Measurements from ENCODE around the gene MTUS2.

MTUS2 gene

DNA sequence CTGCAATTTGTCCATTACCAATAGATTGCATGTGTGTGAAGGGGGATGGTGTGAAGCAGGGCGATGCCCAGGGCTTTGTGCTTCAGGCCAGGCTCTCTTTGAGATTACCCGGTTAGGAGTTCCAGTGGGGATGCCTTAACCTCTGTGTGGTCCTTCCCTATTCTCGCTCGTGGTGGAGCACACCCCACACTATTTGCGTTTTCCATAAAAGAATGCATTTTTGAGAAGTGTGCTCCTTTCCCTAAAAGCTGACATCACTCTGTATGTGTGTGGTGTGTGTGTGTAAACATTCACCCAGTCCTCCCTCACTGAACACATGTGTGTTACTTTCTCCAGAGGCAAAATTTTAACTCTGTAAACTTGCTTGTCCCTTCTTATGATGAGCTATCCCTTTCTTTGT is 467.1 kb downstream of the MTUS2 start:
- 92% methylated on average over 4 of the region's 5 CpGs for WGBS (ENCODE audit: insufficient coverage)
- Histone ChIP-seq H3K4me1 (ENCODE audit: control extremely low read depth in 1 of 4, control insufficient read depth in 4 of 4, insufficient read depth in 4 of 4, low read length in 3 of 4) (no peaks in the 10 kb centered on the region), H3K27ac (ENCODE audit: insufficient read depth in 1 of 2, low read depth in 1 of 2, low read length in 2 of 2, poor library complexity in 1 of 2, severe bottlenecking in 2 of 2) (no peak overlapping the region), H3K4me3 (ENCODE audit: control insufficient read depth in 1 of 7, extremely low read depth in 1 of 7, insufficient read depth in 4 of 7, low read depth in 2 of 7, low read length in 6 of 7) (no peak overlapping the region), H3K9me3 (ENCODE audit: control extremely low read depth in 1 of 5, control insufficient read depth in 4 of 5, insufficient read depth in 2 of 5, low read depth in 1 of 5, low read length in 4 of 5) (no peaks in the 10 kb centered on the region), H3K27me3 (replicated peaks in 2 of 5; ENCODE audit: control insufficient read depth in 4 of 5, insufficient read depth in 5 of 5, low read length in 4 of 5) (peaks cover 0 to 4% (median 0%) of the 10 kb centered on the region in 5 experiments), H3K36me3 (ENCODE audit: control insufficient read depth in 4 of 4, insufficient read depth in 4 of 4, low read length in 3 of 4) (no peaks in the 10 kb centered on the region)
- DNase-seq: no peak
- ChIA-PET CTCF (no interaction called here), POLR2A (no interaction called here)

DNA sequence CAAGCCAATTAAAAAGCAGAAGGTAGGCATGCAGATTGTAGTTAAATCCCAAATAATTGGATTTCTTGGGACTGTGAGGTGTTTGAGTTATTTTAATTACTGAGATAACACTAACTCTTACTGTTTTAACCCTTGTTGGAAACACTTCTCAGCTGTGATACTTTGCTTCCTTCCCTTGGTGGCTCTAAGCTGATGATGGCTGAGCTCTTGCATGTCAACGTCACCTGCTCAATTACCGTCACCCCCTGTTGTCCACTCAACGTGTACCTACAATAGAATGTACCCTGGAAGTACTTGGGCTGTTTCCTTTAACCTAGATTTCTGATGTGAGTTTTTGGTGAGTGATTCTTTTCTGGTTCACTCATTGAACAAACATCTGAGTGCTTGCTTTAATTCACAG is 471.9 kb downstream of the MTUS2 start:
- H3K36me3 ChIP-seq (ENCODE audit: control insufficient read depth in 4 of 4, insufficient read depth in 4 of 4, low read length in 3 of 4): no peaks in the 10 kb centered on the region
- no peak overlapping the region for H3K4me3 ChIP-seq (ENCODE audit: control insufficient read depth in 1 of 7, extremely low read depth in 1 of 7, insufficient read depth in 4 of 7, low read depth in 2 of 7, low read length in 6 of 7)
- ChIA-PET POLR2A (no interaction called here), CTCF (no interaction called here)
- peaks cover 0 to 3% (median 0%) of the 10 kb centered on the region in 5 experiments for H3K9me3 ChIP-seq (ENCODE audit: control extremely low read depth in 1 of 5, control insufficient read depth in 4 of 5, insufficient read depth in 2 of 5, low read depth in 1 of 5, low read length in 4 of 5)
- WGBS (ENCODE audit: insufficient coverage): no CpG with 5 or more reads among the region's 3 CpGs
- DNase-seq: no peak
- no peaks in the 10 kb centered on the region for H3K4me1 ChIP-seq (ENCODE audit: control extremely low read depth in 1 of 4, control insufficient read depth in 4 of 4, insufficient read depth in 4 of 4, low read length in 3 of 4)
- peaks cover 0 to 1% (median 0%) of the 10 kb centered on the region in 5 experiments for H3K27me3 ChIP-seq (replicated peaks in 2 of 5; ENCODE audit: control insufficient read depth in 4 of 5, insufficient read depth in 5 of 5, low read length in 4 of 5)
- no peak overlapping the region for H3K27ac ChIP-seq (ENCODE audit: insufficient read depth in 1 of 2, low read depth in 1 of 2, low read length in 2 of 2, poor library complexity in 1 of 2, severe bottlenecking in 2 of 2)

DNA sequence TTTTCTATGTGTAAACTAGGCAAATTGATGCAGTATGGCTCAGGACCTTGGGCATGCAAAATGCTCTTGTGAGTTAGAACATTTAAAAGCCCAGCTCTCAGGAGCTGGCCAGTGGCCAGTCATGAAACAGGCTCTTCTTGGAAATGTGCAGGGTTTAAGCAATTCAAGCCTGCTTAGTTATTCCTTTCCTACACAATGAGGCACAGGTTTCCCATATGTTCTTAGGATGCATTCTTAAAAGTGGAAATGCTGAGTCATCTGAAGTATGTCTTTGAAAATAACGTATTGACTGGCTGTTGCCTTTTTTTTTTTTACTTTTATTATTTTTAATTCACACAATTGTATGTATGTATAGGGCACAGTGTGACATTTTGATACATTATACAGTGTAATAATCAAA is 474.7 kb downstream of the MTUS2 start:
- POLR2A ChIA-PET: no interaction called here
- H3K27ac ChIP-seq (ENCODE audit: insufficient read depth in 1 of 2, low read depth in 1 of 2, low read length in 2 of 2, poor library complexity in 1 of 2, severe bottlenecking in 2 of 2): no peak overlapping the region

DNA sequence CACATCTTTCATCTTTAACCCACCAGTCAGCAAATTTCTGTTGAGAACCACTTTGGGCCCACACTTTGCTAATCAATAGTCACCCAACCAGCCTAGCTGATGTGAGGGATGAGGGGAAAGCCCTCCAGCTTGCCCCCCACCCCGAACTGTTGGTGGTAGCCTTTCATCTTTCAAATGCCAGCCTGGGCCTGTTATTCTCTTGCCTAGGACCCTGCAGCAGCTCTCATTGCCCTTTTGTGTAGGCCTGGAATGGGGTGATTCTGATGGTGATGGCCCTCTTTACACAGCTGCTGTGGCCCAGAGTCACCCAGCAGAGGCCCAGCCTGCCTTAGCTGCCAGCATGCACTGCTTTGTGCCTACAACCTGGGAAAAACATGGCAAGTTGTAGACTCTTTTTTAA is 480.9 kb downstream of the MTUS2 start:
- H3K27me3 ChIP-seq (replicated peaks in 2 of 5; ENCODE audit: control insufficient read depth in 4 of 5, insufficient read depth in 5 of 5, low read length in 4 of 5): no peaks in the 10 kb centered on the region
- peaks cover 0 to 20% (median 6%) of the 10 kb centered on the region in 5 experiments for H3K9me3 ChIP-seq (ENCODE audit: control extremely low read depth in 1 of 5, control insufficient read depth in 4 of 5, insufficient read depth in 2 of 5, low read depth in 1 of 5, low read length in 4 of 5)
- POLR2A ChIA-PET: no interaction called here
- no peaks in the 10 kb centered on the region for H3K4me1 ChIP-seq (ENCODE audit: control extremely low read depth in 1 of 4, control insufficient read depth in 4 of 4, insufficient read depth in 4 of 4, low read length in 3 of 4)
- 57% methylated on average over 1 of the region's 1 CpG for WGBS (ENCODE audit: insufficient coverage)
- no peak for DNase-seq
- H3K36me3 ChIP-seq (ENCODE audit: control insufficient read depth in 4 of 4, insufficient read depth in 4 of 4, low read length in 3 of 4): no peaks in the 10 kb centered on the region
- H3K27ac ChIP-seq (ENCODE audit: insufficient read depth in 1 of 2, low read depth in 1 of 2, low read length in 2 of 2, poor library complexity in 1 of 2, severe bottlenecking in 2 of 2): no peak overlapping the region
- no peak overlapping the region for H3K4me3 ChIP-seq (ENCODE audit: control insufficient read depth in 1 of 7, extremely low read depth in 1 of 7, insufficient read depth in 4 of 7, low read depth in 2 of 7, low read length in 6 of 7)
- CTCF ChIA-PET: no interaction called here

More for the DNA sequence above, 474.7 kb downstream of the MTUS2 start:
- DNase-seq: no peak
- no peaks in the 10 kb centered on the region for H3K4me1 ChIP-seq (ENCODE audit: control extremely low read depth in 1 of 4, control insufficient read depth in 4 of 4, insufficient read depth in 4 of 4, low read length in 3 of 4)
- no peaks in the 10 kb centered on the region for H3K27me3 ChIP-seq (replicated peaks in 2 of 5; ENCODE audit: control insufficient read depth in 4 of 5, insufficient read depth in 5 of 5, low read length in 4 of 5)
- no peaks in the 10 kb centered on the region for H3K36me3 ChIP-seq (ENCODE audit: control insufficient read depth in 4 of 4, insufficient read depth in 4 of 4, low read length in 3 of 4)
- WGBS (ENCODE audit: insufficient coverage): no CpG with 5 or more reads among the region's 1 CpG
- H3K4me3 ChIP-seq (ENCODE audit: control insufficient read depth in 1 of 7, extremely low read depth in 1 of 7, insufficient read depth in 4 of 7, low read depth in 2 of 7, low read length in 6 of 7): no peak overlapping the region
- H3K9me3 ChIP-seq (ENCODE audit: control extremely low read depth in 1 of 5, control insufficient read depth in 4 of 5, insufficient read depth in 2 of 5, low read depth in 1 of 5, low read length in 4 of 5): peaks cover 0 to 3% (median 0%) of the 10 kb centered on the region in 5 experiments
- CTCF ChIA-PET: no interaction called here

DNA sequence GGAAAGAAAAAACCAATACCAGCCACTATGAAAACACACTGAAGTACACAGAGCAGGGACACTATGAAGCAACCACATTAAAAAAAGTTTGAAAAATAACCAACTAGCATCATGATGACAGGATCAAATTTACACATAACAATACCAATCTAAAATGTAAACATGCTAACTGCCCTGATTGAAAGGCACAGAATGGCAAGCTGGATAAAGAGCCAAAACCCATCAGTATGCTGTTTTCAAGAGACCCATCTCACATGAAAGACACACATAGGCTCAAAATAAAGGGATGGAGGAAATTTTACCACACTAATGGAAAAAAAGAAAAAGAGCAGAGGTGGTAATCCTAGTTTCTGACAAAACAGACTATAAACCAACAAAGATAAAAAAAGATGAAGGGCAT is 484.0 kb downstream of the MTUS2 start:
- no peaks in the 10 kb centered on the region for H3K27me3 ChIP-seq (replicated peaks in 2 of 5; ENCODE audit: control insufficient read depth in 4 of 5, insufficient read depth in 5 of 5, low read length in 4 of 5)
- peaks cover 0 to 30% (median 8%) of the 10 kb centered on the region in 5 experiments for H3K9me3 ChIP-seq (ENCODE audit: control extremely low read depth in 1 of 5, control insufficient read depth in 4 of 5, insufficient read depth in 2 of 5, low read depth in 1 of 5, low read length in 4 of 5)
- H3K36me3 ChIP-seq (ENCODE audit: control insufficient read depth in 4 of 4, insufficient read depth in 4 of 4, low read length in 3 of 4): no peaks in the 10 kb centered on the region
- DNase-seq: no peak
- H3K4me3 ChIP-seq (ENCODE audit: control insufficient read depth in 1 of 7, extremely low read depth in 1 of 7, insufficient read depth in 4 of 7, low read depth in 2 of 7, low read length in 6 of 7): no peak overlapping the region
- CTCF ChIA-PET: no interaction called here
- no peak overlapping the region for H3K27ac ChIP-seq (ENCODE audit: insufficient read depth in 1 of 2, low read depth in 1 of 2, low read length in 2 of 2, poor library complexity in 1 of 2, severe bottlenecking in 2 of 2)
- POLR2A ChIA-PET: interaction anchor here (0.7 kb wide), 1 partner anchor 452 kb away, joined by 3 read pairs; no protein-coding TSS in a partner anchor
- H3K4me1 ChIP-seq (ENCODE audit: control extremely low read depth in 1 of 4, control insufficient read depth in 4 of 4, insufficient read depth in 4 of 4, low read length in 3 of 4): no peaks in the 10 kb centered on the region

DNA sequence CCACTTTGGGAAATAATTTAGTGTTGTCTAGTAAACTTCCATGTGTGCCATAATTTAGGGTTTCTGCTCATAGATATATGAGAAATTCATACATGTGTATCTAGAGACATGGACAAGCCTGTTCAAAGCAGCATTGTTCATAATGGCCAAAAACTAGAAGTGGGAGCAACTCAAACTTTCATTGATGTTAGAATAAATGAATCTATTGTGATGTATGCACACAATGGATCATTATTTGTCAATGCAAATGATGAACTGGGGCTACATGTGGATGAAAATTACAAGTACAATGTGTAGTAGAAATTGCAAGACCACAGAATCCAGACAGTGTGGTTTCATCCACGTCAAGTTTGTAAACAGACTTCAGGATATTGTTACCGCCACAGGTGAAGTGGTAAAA is 490.7 kb downstream of the MTUS2 start:
- POLR2A ChIA-PET: no interaction called here
- Histone ChIP-seq H3K9me3 (ENCODE audit: control extremely low read depth in 1 of 5, control insufficient read depth in 4 of 5, insufficient read depth in 2 of 5, low read depth in 1 of 5, low read length in 4 of 5) (peaks cover 0 to 9% (median 2%) of the 10 kb centered on the region in 5 experiments), H3K27me3 (replicated peaks in 2 of 5; ENCODE audit: control insufficient read depth in 4 of 5, insufficient read depth in 5 of 5, low read length in 4 of 5) (peaks cover 0 to 2% (median 0%) of the 10 kb centered on the region in 5 experiments), H3K27ac (ENCODE audit: insufficient read depth in 1 of 2, low read depth in 1 of 2, low read length in 2 of 2, poor library complexity in 1 of 2, severe bottlenecking in 2 of 2) (no peak overlapping the region), H3K4me1 (ENCODE audit: control extremely low read depth in 1 of 4, control insufficient read depth in 4 of 4, insufficient read depth in 4 of 4, low read length in 3 of 4) (no peaks in the 10 kb centered on the region), H3K36me3 (ENCODE audit: control insufficient read depth in 4 of 4, insufficient read depth in 4 of 4, low read length in 3 of 4) (no peaks in the 10 kb centered on the region), H3K4me3 (ENCODE audit: control insufficient read depth in 1 of 7, extremely low read depth in 1 of 7, insufficient read depth in 4 of 7, low read depth in 2 of 7, low read length in 6 of 7) (no peak overlapping the region)
- CTCF ChIA-PET: no interaction called here
- DNase-seq: no peak
- WGBS (ENCODE audit: insufficient coverage): 75% methylated on average over 2 of the region's 2 CpGs

DNA sequence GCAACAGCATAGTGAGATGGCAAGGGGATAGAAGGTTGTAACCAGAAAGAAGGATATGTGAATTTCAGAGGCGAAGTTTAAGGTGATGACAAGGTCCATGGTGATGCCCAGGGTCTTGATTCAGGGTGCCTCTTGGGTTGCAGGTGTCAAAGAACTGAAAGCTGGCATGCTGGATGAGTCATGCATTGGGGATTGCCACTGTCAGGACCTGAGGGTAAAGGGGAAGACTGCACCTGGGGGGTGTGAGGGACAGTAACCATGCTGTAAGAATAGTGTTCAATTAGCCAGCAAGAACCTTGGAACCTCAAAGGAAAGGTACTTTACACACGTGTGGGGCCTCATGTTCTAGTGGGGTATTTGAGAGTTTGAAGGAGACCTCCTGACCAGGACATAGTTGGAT is 495.7 kb downstream of the MTUS2 start:
- no peak overlapping the region for H3K4me3 ChIP-seq (ENCODE audit: control insufficient read depth in 1 of 7, extremely low read depth in 1 of 7, insufficient read depth in 4 of 7, low read depth in 2 of 7, low read length in 6 of 7)
- no peaks in the 10 kb centered on the region for H3K9me3 ChIP-seq (ENCODE audit: control extremely low read depth in 1 of 5, control insufficient read depth in 4 of 5, insufficient read depth in 2 of 5, low read depth in 1 of 5, low read length in 4 of 5)
- peaks cover 0 to 2% (median 2%) of the 10 kb centered on the region in 5 experiments for H3K27me3 ChIP-seq (replicated peaks in 2 of 5; ENCODE audit: control insufficient read depth in 4 of 5, insufficient read depth in 5 of 5, low read length in 4 of 5)
- DNase-seq: no peak
- H3K27ac ChIP-seq (ENCODE audit: insufficient read depth in 1 of 2, low read depth in 1 of 2, low read length in 2 of 2, poor library complexity in 1 of 2, severe bottlenecking in 2 of 2): no peak overlapping the region
- WGBS (ENCODE audit: insufficient coverage): 85% methylated on average over 2 of the region's 2 CpGs
- no peaks in the 10 kb centered on the region for H3K4me1 ChIP-seq (ENCODE audit: control extremely low read depth in 1 of 4, control insufficient read depth in 4 of 4, insufficient read depth in 4 of 4, low read length in 3 of 4)
- H3K36me3 ChIP-seq (ENCODE audit: control insufficient read depth in 4 of 4, insufficient read depth in 4 of 4, low read length in 3 of 4): no peaks in the 10 kb centered on the region
- CTCF ChIA-PET: no interaction called here
- POLR2A ChIA-PET: no interaction called here

Measured in common myeloid progenitor, CD34-positive (primary cell).